OCI-LY3 (cell line): Measurements from ENCODE around the gene CALD1.

Experiments
- H2AFZ ChIP-seq: fragments of 200-600, 300-600 bp; shearing (Covaris generic); 2 replicates; pipeline ENCODE4 v1.6.0; 2014; ENCODE audit warnings: antibody characterized with exemption, low read depth, low read length
- H3K27ac ChIP-seq: fragments of 200-600, 300-600 bp; sonication (generic); 2 replicates; pipeline ENCODE4 v1.5.1; 2014; ENCODE audit warnings: mild to moderate bottlenecking, low read length, moderate library complexity, mixed read lengths
- H3K27me3 ChIP-seq: fragments of 200-600, 300-600 bp; sonication (generic); 2 replicates; pipeline ENCODE4 v1.6.1; 2014; ENCODE audit warnings: low read depth, low read length, mixed read lengths
- H3K36me3 ChIP-seq: fragments of 200-600, 300-600 bp; sonication (generic); replicated peaks from 2 replicates; pipeline ENCODE3; 2014; ENCODE audit warnings: low read depth, low read length, mixed read lengths
- H3K4me1 ChIP-seq: fragments of 300-600, 200-600 bp; sonication (generic); 2 replicates; pipeline ENCODE4 v1.6.1; 2014; ENCODE audit warnings: low read length, mixed read lengths
- H3K4me2 ChIP-seq: fragments of 200-600, 300-600 bp; sonication (generic); 2 replicates; pipeline ENCODE4 v1.6.1; 2014; ENCODE audit warnings: low read length, mixed read lengths
- H3K4me3 ChIP-seq: fragments of 300-600, 200-600 bp; sonication (generic); 2 replicates; pipeline ENCODE4 v1.5.1; 2014; ENCODE audit warnings: antibody characterized with exemption, mild to moderate bottlenecking, low read length, moderate library complexity
- H3K79me2 ChIP-seq: fragments of 300-600, 200-600 bp; shearing (Covaris generic); 2 replicates; pipeline ENCODE4 v1.6.1; 2014; ENCODE audit warnings: mild to moderate bottlenecking, low read length, mixed read lengths
- H3K9ac ChIP-seq: fragments of 300-600, 200-600 bp; shearing (Covaris generic); 2 replicates; pipeline ENCODE4 v1.6.0; 2014; ENCODE audit warnings: mild to moderate bottlenecking, low read length, moderate library complexity
- H3K9me3 ChIP-seq: fragments of 200-600, 300-600 bp; shearing (Covaris generic); 2 replicates; pipeline ENCODE4 v1.6.1; 2014; ENCODE audit warnings: low read length, mixed read lengths; ENCODE audit not compliant: insufficient read depth
- H4K20me1 ChIP-seq: fragments of 200-600, 300-600 bp; sonication (generic); 2 replicates; pipeline ENCODE4 v1.6.1; 2016; ENCODE audit warnings: low read length, mixed read lengths; ENCODE audit not compliant: insufficient read depth
- CTCF ChIP-seq: fragments of 200-600, 300-600 bp; sonication (generic); IDR thresholded peaks from 2 replicates; pipeline ENCODE4 v1.5.1; 2014; ENCODE audit warnings: antibody characterized with exemption, low read length, low read depth
- EZH2phosphoT487 ChIP-seq: fragments of 200-600 bp; shearing (Covaris generic); IDR thresholded peaks from 2 replicates; pipeline ENCODE4 v1.6.1; 2018; ENCODE audit warnings: antibody characterized with exemption, mixed run types, low read depth

The CALD1 gene

GRCh38 chr7:134768243-134768642, 11.2 kb upstream of the CALD1 start:
- Histone ChIP-seq H3K27ac (no peak overlapping the region), H3K79me2 (no peaks in the 10 kb centered on the region), H3K4me1 (peaks cover 11% of the 10 kb centered on the region), H3K27me3 (no peaks in the 10 kb centered on the region), H3K4me3 (no peak overlapping the region), H3K9ac (no peak overlapping the region), H3K9me3 (no peaks in the 10 kb centered on the region), H3K36me3 (no peaks in the 10 kb centered on the region), H4K20me1 (no peaks in the 10 kb centered on the region), H2AFZ (no peak overlapping the region), H3K4me2 (no peak overlapping the region)
- no peak for TF ChIP-seq CTCF
- TF ChIP-seq EZH2phosphoT487 = no peak

- Histone ChIP-seq H3K4me2 (no peak overlapping the region), H3K36me3 (no peaks in the 10 kb centered on the region), H3K27me3 (0 out of 2 replicates have a peak, but pooled peaks cover 6% of the 10 kb centered on the region), H3K9ac (no peak overlapping the region), H3K27ac (no peak overlapping the region), H3K4me1 (peaks cover 11% of the 10 kb centered on the region), H3K9me3 (no peaks in the 10 kb centered on the region), H3K79me2 (no peaks in the 10 kb centered on the region), H3K4me3 (no peak overlapping the region), H4K20me1 (no peaks in the 10 kb centered on the region), H2AFZ (no peak overlapping the region)
- TF ChIP-seq CTCF = no peak
- TF ChIP-seq EZH2phosphoT487 = no peak
Observed at GRCh38 chr7:134770676-134771075, 8.8 kb upstream of the CALD1 start.

GRCh38 chr7:134771111-134771510, 8.3 kb upstream of the CALD1 start:
- Histone ChIP-seq H3K4me2 (no peak overlapping the region), H3K4me1 (peaks cover 11% of the 10 kb centered on the region), H3K27ac (no peak overlapping the region), H3K27me3 (0 out of 2 replicates have a peak, but pooled peaks cover 11% of the 10 kb centered on the region), H3K79me2 (no peaks in the 10 kb centered on the region), H3K9me3 (no peaks in the 10 kb centered on the region), H3K36me3 (no peaks in the 10 kb centered on the region), H2AFZ (no peak overlapping the region), H3K9ac (no peak overlapping the region), H4K20me1 (no peaks in the 10 kb centered on the region), H3K4me3 (no peak overlapping the region)
- no peak for TF ChIP-seq EZH2phosphoT487
- TF ChIP-seq CTCF = no peak

- no peak overlapping the region for H3K27ac ChIP-seq
- peaks cover 8% of the 10 kb centered on the region for H3K4me1 ChIP-seq
- H3K4me3 ChIP-seq = no peak overlapping the region
- H3K36me3 ChIP-seq = no peaks in the 10 kb centered on the region
- no peak overlapping the region for H3K9ac ChIP-seq
- TF ChIP-seq CTCF (no peak), EZH2phosphoT487 (no peak)
- H3K4me2 ChIP-seq = no peak overlapping the region
- 0 out of 2 replicates have a peak, but pooled peaks cover 11% of the 10 kb centered on the region for H3K27me3 ChIP-seq
- no peak overlapping the region for H2AFZ ChIP-seq
- H3K9me3 ChIP-seq = no peaks in the 10 kb centered on the region
- no peaks in the 10 kb centered on the region for H3K79me2 ChIP-seq
- no peaks in the 10 kb centered on the region for H4K20me1 ChIP-seq
Observed at GRCh38 chr7:134771889-134772288, 7.5 kb upstream of the CALD1 start.
